GM18519 (cell line): ENCODE data around the gene PSMG2.
"Not testable (repeated sequence)": the region's sequence is repeated elsewhere in the genome, so short reads cannot be mapped to it uniquely, and the experiment has no call there.

Experiments used
- ATAC-seq: cut with Tn5 transposase; IDR thresholded peaks from one replicate; pipeline ENCODE4 v1.9.1; 2021; ENCODE audit warnings: mild to moderate bottlenecking, moderate library complexity; ENCODE audit not compliant: unreplicated experiment, low FRiP score

Gene PSMG2

GRCh38 chr18:12756619-12757239, 53.9 kb downstream of the PSMG2 start:
- ATAC-seq = not testable (repeated sequence)

DNA sequence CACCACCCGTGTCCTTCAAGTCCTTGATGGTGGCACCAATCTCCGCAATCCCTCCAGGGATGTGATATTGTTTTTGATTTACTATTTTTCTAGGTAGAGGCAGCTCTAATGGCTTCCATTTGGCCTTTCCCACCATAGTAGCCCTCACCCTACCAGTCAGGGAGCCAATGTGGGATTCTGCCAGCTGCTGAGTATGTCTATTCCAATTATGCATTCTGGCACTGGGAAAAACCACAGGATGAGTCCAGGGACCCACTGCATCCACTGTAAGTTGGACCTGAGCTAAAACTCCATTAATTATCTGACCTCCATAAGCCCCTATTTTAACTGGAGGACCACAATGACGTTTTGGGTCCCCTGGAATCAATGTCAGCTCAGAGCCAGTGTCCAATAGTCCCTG, 55.7 kb downstream of the PSMG2 start:
- ATAC-seq = not testable (repeated sequence)

DNA sequence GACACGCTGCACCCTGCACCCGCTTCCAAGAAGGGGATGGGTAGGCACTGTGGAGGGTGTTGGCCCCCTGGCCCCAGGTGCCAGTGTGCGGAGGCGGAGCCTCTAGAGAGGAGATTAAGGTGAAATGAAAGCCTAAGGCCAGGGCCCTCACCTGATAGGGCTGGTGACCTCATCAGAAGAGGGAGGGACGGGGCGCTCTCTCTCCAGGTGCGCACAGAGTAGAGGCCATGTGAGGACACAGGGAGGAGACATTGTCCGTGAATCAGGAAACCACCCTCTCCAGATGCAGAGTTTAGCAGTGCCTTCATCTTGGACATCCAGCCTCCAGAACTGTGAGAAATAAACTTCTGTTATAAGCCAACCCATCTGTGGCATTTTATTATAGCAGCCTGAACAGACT, 62.3 kb downstream of the PSMG2 start:
- ATAC-seq = no peak

DNA sequence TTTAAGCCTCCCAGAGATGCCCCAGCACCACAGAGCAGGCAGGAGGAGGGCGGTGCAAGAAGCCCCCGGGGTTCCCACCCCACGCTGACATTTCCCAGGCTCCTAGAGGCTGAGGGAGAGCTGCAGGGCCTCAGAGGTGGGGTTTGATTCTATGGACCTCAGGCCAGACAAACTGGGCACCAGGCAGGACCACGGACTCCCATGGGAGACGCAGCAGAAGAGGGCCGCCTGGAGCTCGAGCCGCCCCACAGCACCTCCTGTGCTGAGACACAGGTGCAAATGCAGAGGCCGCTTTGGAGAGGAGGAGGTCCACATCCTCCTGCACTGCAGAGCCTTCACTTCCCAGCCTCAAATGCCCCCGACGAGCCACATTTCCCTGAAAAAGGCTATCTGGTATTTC, 62.7 kb downstream of the PSMG2 start:
- no peak for ATAC-seq

- ATAC-seq = no peak
Observed at GRCh38 chr18:12766986-12767433, 64.2 kb downstream of the PSMG2 start.

- no peak for ATAC-seq
Observed at GRCh38 chr18:12767580-12768155, 64.8 kb downstream of the PSMG2 start.

DNA sequence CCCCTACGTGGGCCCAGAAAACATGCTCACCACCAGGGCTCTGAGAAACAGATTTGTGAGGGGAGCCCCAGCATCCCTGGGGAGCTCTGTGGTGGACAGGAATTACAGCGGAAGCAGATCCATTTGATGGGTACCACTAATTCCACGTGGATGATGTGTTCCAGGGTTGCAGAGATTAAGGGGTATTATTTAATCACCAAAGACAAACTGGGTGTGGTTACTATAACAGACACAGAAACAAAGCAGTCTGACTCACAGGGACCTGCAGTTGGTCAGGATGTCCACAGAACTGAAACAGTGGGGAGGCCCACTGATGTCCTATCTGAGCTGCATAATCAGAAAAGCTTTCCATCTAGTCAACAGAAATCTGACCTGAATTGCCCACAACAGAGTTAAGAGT, 65.8 kb downstream of the PSMG2 start:
- no peak for ATAC-seq

GRCh38 chr18:12769136-12769535, 66.3 kb downstream of the PSMG2 start:
- ATAC-seq = no peak

- ATAC-seq = no peak
Observed at GRCh38 chr18:12769644-12770440, 67.0 kb downstream of the PSMG2 start.

DNA sequence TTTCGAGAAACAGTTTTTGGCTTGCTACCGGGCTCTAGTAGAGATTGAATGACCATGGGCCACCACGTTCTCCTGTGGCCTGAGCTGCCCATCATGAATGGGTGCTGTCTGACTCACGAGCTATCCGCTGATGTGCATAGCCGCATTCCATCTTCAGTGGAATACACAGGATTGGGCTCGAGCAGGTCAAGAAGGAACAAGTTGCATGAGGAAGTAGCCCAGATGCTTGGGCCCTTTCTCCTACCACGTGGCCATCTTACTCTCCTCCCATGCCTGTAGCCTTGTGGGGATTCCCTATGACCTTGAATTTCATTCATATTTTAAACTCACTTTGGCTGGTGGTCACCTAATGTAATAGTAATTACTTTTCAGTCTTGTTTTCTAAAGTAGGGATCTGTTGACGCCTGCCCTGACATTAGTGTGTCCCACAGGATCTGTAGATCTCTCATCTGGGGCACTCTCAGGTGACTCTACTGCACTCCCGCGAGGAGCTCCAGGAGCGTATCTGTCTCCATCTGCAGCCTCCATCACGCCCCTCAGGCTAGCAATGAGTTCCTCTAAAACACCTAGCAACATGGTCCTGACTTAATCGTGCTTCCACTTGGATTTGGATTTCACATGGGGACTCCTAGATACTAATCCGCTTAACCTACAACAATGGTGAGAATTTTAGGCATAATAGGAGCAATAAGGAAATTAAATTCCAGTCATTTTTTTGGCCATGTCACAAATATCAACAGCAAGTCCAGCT, 67.8 kb downstream of the PSMG2 start:
- no peak for ATAC-seq

GRCh38 chr18:12772111-12772510, 69.3 kb downstream of the PSMG2 start:
- no peak for ATAC-seq

DNA sequence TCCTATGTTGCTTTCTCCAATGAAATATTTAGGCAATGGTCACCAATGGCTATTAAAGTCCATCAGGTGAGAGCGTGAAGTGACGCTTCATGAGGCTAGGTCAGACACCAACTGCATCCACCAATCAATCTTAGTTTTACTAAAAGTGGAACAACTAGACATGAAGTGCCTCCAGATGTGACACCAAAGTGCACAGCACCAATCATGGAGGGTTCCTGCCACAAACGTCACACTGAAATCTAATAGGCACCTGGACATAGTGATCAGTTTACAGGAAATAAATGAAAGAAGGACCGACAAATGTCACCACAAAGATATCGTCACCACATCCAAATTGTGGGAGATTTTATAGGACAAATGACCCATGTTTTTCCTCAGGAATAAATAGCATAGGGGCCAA, 70.5 kb downstream of the PSMG2 start:
- no peak for ATAC-seq

DNA sequence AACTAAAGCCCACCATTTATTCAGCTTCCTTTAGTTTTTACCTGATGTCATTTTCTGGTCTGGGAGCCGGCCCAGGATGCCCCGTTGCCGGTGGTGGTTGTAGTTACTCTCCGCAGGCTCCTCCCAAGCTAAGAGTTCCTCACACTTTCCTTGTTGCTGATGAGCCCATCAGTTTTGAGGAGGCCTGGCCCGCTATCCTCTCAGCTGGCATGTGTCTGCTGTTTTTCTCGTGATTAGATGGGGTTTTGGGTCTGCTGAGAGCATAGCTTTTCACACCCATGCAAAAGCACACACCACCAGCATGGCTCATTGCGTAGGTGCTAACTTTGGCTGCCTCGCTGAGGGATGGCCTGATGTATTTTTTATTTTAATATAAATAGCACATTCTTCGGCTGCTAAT, 72.1 kb downstream of the PSMG2 start:
- ATAC-seq = no peak
